IMR-90 (cell line): ENCODE results near the gene MGLL. TPM values are rescaled to one million over a fixed set of nuclear protein-coding genes. Genes with fewer than 3 reads are reported as not detected.

Source experiments
- ATAC-seq: fragments of 200-7000 bp; cut with Tn5 transposase; 2 replicates; pipeline ENCODE4 v1.9.1; 2020; ENCODE audit warnings: low read depth, mild to moderate bottlenecking, moderate library complexity
- BruUV-seq: library from RNA; stranded (reverse); fragments of 400-500 nt; replicated peaks from 2 replicates; lab custom pipeline; 2021; lab: Mats Ljungman, UMichigan
- CTCF ChIA-PET: fragments of 300-600 bp; formaldehyde crosslinking; extraction: SDS; loops from one replicate; lab custom pipeline; 2021; ENCODE audit warnings: antibody characterized with exemption; lab: Yijun Ruan, JAX
- POLR2A ChIA-PET: fragments of 300-600 bp; sonication (Branson Sonifier 250); formaldehyde crosslinking; loops from one replicate; lab custom pipeline; 2022; ENCODE audit warnings: antibody characterized with exemption; ENCODE audit not compliant: unreplicated experiment; lab: Charles Lee
- DNase-seq: peaks from one replicate; pipeline ENCODE4 v3.0.0; 2013
- H2AFZ ChIP-seq: replicated peaks from 2 replicates; pipeline ENCODE3; 2013; ENCODE audit warnings: low read length, mild to moderate bottlenecking; ENCODE audit not compliant: poor library complexity
- H2AK5ac ChIP-seq: 2 replicates; pipeline ENCODE4 v1.6.1; 2013; ENCODE audit warnings: low read depth, low read length, inconsistent platforms
- H2AK9ac ChIP-seq: replicated peaks from 2 replicates; pipeline ENCODE3; 2013; ENCODE audit warnings: mild to moderate bottlenecking, low read depth, low read length, moderate library complexity; ENCODE audit not compliant: poor library complexity
- H2BK120ac ChIP-seq: 2 replicates; pipeline ENCODE4 v1.6.1; 2013; ENCODE audit warnings: low read depth, low read length, inconsistent platforms
- H2BK15ac ChIP-seq: 3 replicates; pipeline ENCODE4 v1.6.1; 2013; ENCODE audit warnings: low read depth, low read length, inconsistent platforms
- H2BK20ac ChIP-seq: 2 replicates; pipeline ENCODE4 v1.6.1; 2013; ENCODE audit warnings: low read depth, mild to moderate bottlenecking, inconsistent platforms, low read length, moderate library complexity
- H2BK5ac ChIP-seq: 2 replicates; pipeline ENCODE4 v1.6.1; 2013; ENCODE audit warnings: mild to moderate bottlenecking, low read depth, low read length, inconsistent platforms; ENCODE audit not compliant: poor library complexity, severe bottlenecking
- H3K14ac ChIP-seq: replicated peaks from 2 replicates; pipeline ENCODE4 v1.6.1; 2013; ENCODE audit warnings: low read depth, low read length, inconsistent platforms
- H3K18ac ChIP-seq: 2 replicates; pipeline ENCODE4 v1.6.1; 2013; ENCODE audit warnings: low read depth, low read length, control low read depth
- H3K23ac ChIP-seq: 2 replicates; pipeline ENCODE4 v1.6.1; 2013; ENCODE audit warnings: low read depth, low read length, inconsistent platforms
- H3K27ac ChIP-seq: 2 replicates; pipeline ENCODE4 v1.5.1; 2013; ENCODE audit warnings: mild to moderate bottlenecking, control low read depth, low read length; ENCODE audit not compliant: insufficient read depth
- H3K27me3 ChIP-seq: 2 replicates; pipeline ENCODE4 v1.6.1; 2013; ENCODE audit warnings: low read length; ENCODE audit not compliant: control insufficient read depth, insufficient read depth
- H3K36me3 ChIP-seq: 2 replicates; pipeline ENCODE4 v1.6.1; 2013; ENCODE audit warnings: low read length, mixed read lengths; ENCODE audit not compliant: control insufficient read depth, insufficient read depth
- H3K4ac ChIP-seq: 2 replicates; pipeline ENCODE4 v1.6.1; 2013; ENCODE audit warnings: low read depth, low read length, inconsistent platforms
- H3K4me1 ChIP-seq: 2 replicates; pipeline ENCODE4 v1.6.1; 2013; ENCODE audit warnings: low read length, mixed read lengths; ENCODE audit not compliant: control insufficient read depth, insufficient read depth
- H3K4me2 ChIP-seq: 2 replicates; pipeline ENCODE4 v1.6.1; 2013; ENCODE audit warnings: low read depth, mild to moderate bottlenecking, control low read depth, low read length, moderate library complexity
- H3K4me3 ChIP-seq: 2 replicates; pipeline ENCODE4 v1.5.1; 2013; ENCODE audit warnings: low read depth, mild to moderate bottlenecking, control low read depth, low read length, moderate library complexity; ENCODE audit not compliant: insufficient read depth
- H3K56ac ChIP-seq: 2 replicates; pipeline ENCODE4 v1.6.1; 2013; ENCODE audit warnings: low read length, inconsistent platforms; ENCODE audit not compliant: insufficient read depth; ENCODE audit errors: extremely low read depth
- H3K79me1 ChIP-seq, 2 experiments: 2 replicates each; pipeline ENCODE4 v1.6.1; 2013; ENCODE audit warnings: low read length in 2 of 2, inconsistent platforms in 1 of 2, low read depth in 1 of 2
- H3K9ac ChIP-seq: 2 replicates; pipeline ENCODE4 v1.6.1; 2013; ENCODE audit warnings: low read depth, low read length, control low read depth
- H3K9me1 ChIP-seq: 2 replicates; pipeline ENCODE4 v1.6.1; 2013; ENCODE audit warnings: low read length, inconsistent platforms; ENCODE audit not compliant: insufficient read depth
- H3K9me3 ChIP-seq: 2 replicates; pipeline ENCODE4 v1.6.1; 2013; ENCODE audit warnings: low read length; ENCODE audit not compliant: control insufficient read depth, insufficient read depth
- H4K20me1 ChIP-seq: 2 replicates; pipeline ENCODE4 v1.6.1; 2013; ENCODE audit warnings: low read length, inconsistent platforms; ENCODE audit not compliant: insufficient read depth
- H4K5ac ChIP-seq: 2 replicates; pipeline ENCODE4 v1.6.1; 2013; ENCODE audit warnings: mild to moderate bottlenecking, low read depth, low read length, control low read depth
- H4K8ac ChIP-seq, 2 experiments: 2 replicates each; pipeline ENCODE4 v1.6.1; 2013; ENCODE audit warnings: low read depth in 2 of 2, low read length in 2 of 2, control low read depth in 1 of 2, inconsistent platforms in 1 of 2
- H4K91ac ChIP-seq: 2 replicates; pipeline ENCODE4 v1.6.1; 2013; ENCODE audit warnings: low read depth, low read length, inconsistent platforms; ENCODE audit not compliant: insufficient read depth
- FOS ChIP-seq: fragments of 150-350 bp; IDR thresholded peaks from 2 replicates; pipeline ENCODE4 v1.6.1; 2016; ENCODE audit warnings: low read depth, low read length
- MAFK ChIP-seq: IDR thresholded peaks from 2 replicates; pipeline ENCODE4 v1.6.1; 2012; ENCODE audit warnings: low read depth, low read length, improper control_type of control experiment
- MAZ ChIP-seq: IDR thresholded peaks from 2 replicates; pipeline ENCODE4 v1.6.1; 2012; ENCODE audit warnings: low read depth, mild to moderate bottlenecking, low read length, improper control_type of control experiment, moderate library complexity, borderline replicate concordance
- POLR2A ChIP-seq: IDR thresholded peaks from 2 replicates; pipeline ENCODE4 v1.6.1; 2012; ENCODE audit warnings: mild to moderate bottlenecking, low read depth, low read length
- USF2 ChIP-seq: fragments of 150-350 bp; IDR thresholded peaks from 2 replicates; pipeline ENCODE4 v1.6.1; 2017; ENCODE audit warnings: mild to moderate bottlenecking, antibody characterized with exemption, low read length, low read depth
- WGBS, 2 experiments: methylation state at CpG; one replicate each; pipeline versions ENCODE4 v1.1.5 to v1.1.7; 2013; ENCODE audit warnings: missing lambda C conversion rate in 2 of 2; ENCODE audit not compliant: insufficient read length in 1 of 2; ENCODE audit errors: extremely low coverage in 2 of 2; 5-methylcytosine and 5-hydroxymethylcytosine counted together
- dilution Hi-C: fragments of 300-500 bp; cut with HindIII; formaldehyde crosslinking; loops from one replicate; pipeline ENCODE4 v1.14.3; 2018; ENCODE audit warnings: low sequenced_read_pairs; ENCODE audit not compliant: unreplicated experiment
- in situ Hi-C: fragments of 300-500 bp; cut with MboI; formaldehyde crosslinking; loops from 3 replicates; pipeline ENCODE4 v1.14.3; 2019; ENCODE audit warnings: low sequenced_read_pairs, inconsistent platforms, mixed read lengths
- intact Hi-C: fragments of 100-400 bp; cut with micrococcal nuclease; formaldehyde crosslinking; loops from 2 replicates; pipeline ENCODE4 v1.10.0; 2022
- polyA plus RNA-seq, 3 experiments: library from polyadenylated mRNA; depleted of rRNA; stranded (reverse); fragments of >200 nt; gene quantifications; 2 replicates each; pipeline ENCODE4 v1.2.3, GENCODE V29; 2012; ENCODE audit warnings: low replicate concordance in 1 of 3
- total RNA-seq: library from RNA; depleted of rRNA; stranded (reverse); fragments of >200 nt; gene quantifications from 2 replicates; pipeline ENCODE4 v1.2.3, GENCODE V29; 2012
- TF ChIP-seq, protein P1 (sequence below): conservative IDR thresholded peaks from 2 replicates; pipeline ENCODE4 v1.5.1; 2012; ENCODE audit warnings: mild to moderate bottlenecking, low read depth, low read length, improper control_type of control experiment

MGLL gene
- total and polyA plus RNA-seq, 2 of the 4 experiments (the other 2 are of a cell fraction): 23.7 to 60.6 TPM

DNA sequence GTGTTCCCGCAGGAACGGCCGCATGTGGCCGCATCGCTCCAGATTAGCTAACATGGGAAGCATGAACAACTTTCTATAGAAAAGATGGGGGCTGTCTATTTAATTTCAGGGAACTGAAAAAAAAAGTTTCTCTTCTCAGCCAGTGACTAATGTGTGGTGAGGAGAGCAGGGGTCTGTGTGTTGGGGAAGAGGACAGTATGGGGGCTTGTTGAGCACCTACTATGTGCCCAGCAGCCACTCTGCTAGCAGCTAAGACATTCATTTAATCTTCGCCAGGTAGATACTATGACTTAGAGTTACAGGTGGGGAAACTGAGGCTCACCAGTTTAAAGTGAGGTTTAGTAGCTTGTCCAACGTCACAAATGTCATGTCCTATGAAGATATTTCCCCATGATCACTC is 56.6 kb downstream of the MGLL start:
- no CpG with 5 or more reads among the region's 7 CpGs for WGBS, 2 experiments
- Histone ChIP-seq H3K14ac (peak overlapping the region; percentile 88), H3K9me3 (no peaks in the 10 kb centered on the region), H2BK5ac (peak overlapping the region; percentile 96), H3K9ac (peak overlapping the region; percentile 18), H3K9me1 (peaks cover 41% of the 10 kb centered on the region), H2BK20ac (peak overlapping the region; percentile 79), H4K5ac (peak overlapping the region; percentile 96), H2BK15ac (peak overlapping the region; percentile 97), H3K4me3 (no peak overlapping the region), H3K27me3 (no peaks in the 10 kb centered on the region), H4K91ac (peak overlapping the region; percentile 93), H3K27ac (peak overlapping the region; percentile 81), H3K4me1 (peaks cover 32% of the 10 kb centered on the region), H3K79me1 (peaks cover 64 to 77% of the 10 kb centered on the region in 2 experiments), H4K20me1 (0 out of 2 replicates have a peak, but pooled peaks cover 4% of the 10 kb centered on the region), H3K36me3 (no peaks in the 10 kb centered on the region; the same call in 1 of the 2 replicates), H2AK5ac (peak overlapping the region; percentile 98), H3K4me2 (no peak overlapping the region), H3K56ac (peak overlapping the region; percentile 57), H3K23ac (peak overlapping the region; percentile 71; the same call in 1 of the 2 replicates), H3K18ac (peak overlapping the region; percentile 97), H2AK9ac (peak overlapping the region; percentile 10), H3K4ac (peak overlapping the region; percentile 97), H2BK120ac (peak overlapping the region; percentile 92), H2AFZ (no peak overlapping the region), H4K8ac (peak overlapping the region; percentile 72 to 93)
- TF ChIP-seq POLR2A: no peak
- TF ChIP-seq, protein P1, sequence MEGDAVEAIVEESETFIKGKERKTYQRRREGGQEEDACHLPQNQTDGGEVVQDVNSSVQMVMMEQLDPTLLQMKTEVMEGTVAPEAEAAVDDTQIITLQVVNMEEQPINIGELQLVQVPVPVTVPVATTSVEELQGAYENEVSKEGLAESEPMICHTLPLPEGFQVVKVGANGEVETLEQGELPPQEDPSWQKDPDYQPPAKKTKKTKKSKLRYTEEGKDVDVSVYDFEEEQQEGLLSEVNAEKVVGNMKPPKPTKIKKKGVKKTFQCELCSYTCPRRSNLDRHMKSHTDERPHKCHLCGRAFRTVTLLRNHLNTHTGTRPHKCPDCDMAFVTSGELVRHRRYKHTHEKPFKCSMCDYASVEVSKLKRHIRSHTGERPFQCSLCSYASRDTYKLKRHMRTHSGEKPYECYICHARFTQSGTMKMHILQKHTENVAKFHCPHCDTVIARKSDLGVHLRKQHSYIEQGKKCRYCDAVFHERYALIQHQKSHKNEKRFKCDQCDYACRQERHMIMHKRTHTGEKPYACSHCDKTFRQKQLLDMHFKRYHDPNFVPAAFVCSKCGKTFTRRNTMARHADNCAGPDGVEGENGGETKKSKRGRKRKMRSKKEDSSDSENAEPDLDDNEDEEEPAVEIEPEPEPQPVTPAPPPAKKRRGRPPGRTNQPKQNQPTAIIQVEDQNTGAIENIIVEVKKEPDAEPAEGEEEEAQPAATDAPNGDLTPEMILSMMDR: no peak
- no peak for TF ChIP-seq USF2
- no peak for TF ChIP-seq FOS
- TF ChIP-seq MAFK: no peak
- no peak for TF ChIP-seq MAZ
- POLR2A ChIA-PET: no interaction called here
- intact Hi-C loops: loop anchor here (2.0 kb wide), 1 partner anchor 17 kb away; no protein-coding TSS in a partner anchor
- no TSS peak for BruUV-seq
- DNase-seq (no peak), ATAC-seq (no peak)
- dilution Hi-C loops: no loop called here
- CTCF ChIA-PET: no interaction called here
- in situ Hi-C loops: no loop called here
